Fibroblast of the aortic adventitia (primary cell): Measurements from ENCODE around the gene THAP4. TPM values are rescaled to one million over a fixed set of nuclear protein-coding genes. Genes with fewer than 3 reads are reported as not detected.
A peak's percentile ranks its signal among the peaks of the same experiment; 100 is the strongest.

Experiments used
- DNase-seq: peaks from one replicate; pipeline ENCODE4 v3.0.0-alpha.2; 2010; ENCODE audit warnings: low read depth
- H3K4me3 ChIP-seq: 2 replicates; pipeline ENCODE4 v1.5.1; 2011; ENCODE audit warnings: low read depth, mild to moderate bottlenecking, control low read depth, low read length, moderate library complexity
- CTCF ChIP-seq: IDR thresholded peaks from 2 replicates; pipeline ENCODE4 v1.5.1; 2011; ENCODE audit warnings: mild to moderate bottlenecking, low read length, control low read depth, inconsistent platforms; ENCODE audit not compliant: insufficient read depth
- small RNA-seq: library from RNA; depleted of rRNA; stranded (forward); fragments of <200 nt; gene quantifications from one replicate; pipeline ENCODE3, GENCODE V24; 2012
- total RNA-seq: library from RNA; depleted of rRNA; stranded (reverse); fragments of >200 nt; gene quantifications from 2 replicates; pipeline ENCODE4 v1.2.3, GENCODE V29; 2012; ENCODE audit warnings: low replicate concordance

The THAP4 gene
- total RNA-seq, 1 donor: 26.4 TPM

- no peak overlapping the region for H3K4me3 ChIP-seq
- DNase-seq: no peak
- TF ChIP-seq CTCF: no peak
These were observed 100.9 kb downstream of the THAP4 start for GRCh38 chr2:241535871-241536655.

DNA sequence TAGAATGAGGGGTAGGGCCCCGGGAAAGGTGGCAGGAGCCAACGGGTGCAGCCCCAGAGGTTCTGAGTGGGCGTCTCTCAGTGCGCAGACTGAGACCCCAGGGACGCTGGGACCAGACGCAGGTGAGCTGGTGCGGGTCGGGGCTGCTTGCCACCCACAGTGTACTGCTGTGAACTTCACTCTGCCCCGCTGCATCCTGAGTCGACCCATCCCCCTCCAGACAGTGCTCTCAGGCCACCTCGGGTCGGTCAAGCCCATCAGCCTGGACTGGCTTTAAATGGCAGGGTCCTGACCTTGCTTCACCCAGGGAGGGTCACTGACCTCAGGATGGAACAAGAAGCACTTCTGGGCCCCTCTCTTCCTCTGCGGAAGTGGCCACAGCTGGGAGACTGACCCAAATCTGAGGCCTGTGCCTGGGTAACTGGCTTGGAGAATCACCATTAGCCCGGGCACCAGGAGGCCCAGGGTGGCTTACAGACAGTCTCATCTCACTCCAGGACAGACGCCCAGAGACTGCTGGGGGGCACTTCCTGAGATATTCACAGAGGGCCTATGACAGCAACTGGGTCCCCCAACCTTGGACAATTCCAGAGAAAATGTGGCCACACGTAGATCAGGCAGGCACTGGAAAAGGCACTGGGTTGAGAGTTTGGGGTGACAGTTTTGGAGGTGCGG lies 102.1 kb downstream of the THAP4 start:
- H3K4me3 ChIP-seq: no peak overlapping the region
- no peak for DNase-seq
- no peak for TF ChIP-seq CTCF

Small RNAs within 50 kb of the gene (small RNA-seq; reads per million reads assigned to genes)
- 1.1 reads per million, percentile 38 among the genes with 10 or more reads in this experiment for gene RNA5SP122

Other genes starting within 250 kb of the THAP4 start
- 143 TPM in 2 replicates for gene STK25, start 128.6 kb downstream of the THAP4 start, total RNA-seq
- gene BOK, start 78.4 kb downstream of the THAP4 start, total RNA-seq: 15.3 and 21.4 TPM in 2 replicates
- 22.3 and 52.0 TPM in 2 replicates for gene ATG4B, start 535 bp upstream of the THAP4 start, total RNA-seq
- 12.8 and 41.8 TPM in 2 replicates for gene DTYMK, start 49.7 kb upstream of the THAP4 start, total RNA-seq
- 14.6 and 29.2 TPM in 2 replicates for gene ING5, start 64.9 kb upstream of the THAP4 start, total RNA-seq
- 9.3 and 44.1 TPM in 2 replicates for gene D2HGDH, start 97.5 kb upstream of the THAP4 start, total RNA-seq
- gene GAL3ST2, start 139.7 kb upstream of the THAP4 start, total RNA-seq: 0.25 TPM in 1 of 2 replicates, not detected in the other
- gene NEU4, start 172.0 kb upstream of the THAP4 start, total RNA-seq: not detected in 2 replicates
- not detected in 2 replicates for gene PDCD1, start 221.7 kb upstream of the THAP4 start, total RNA-seq
- gene RTP5, start 232.6 kb upstream of the THAP4 start, total RNA-seq: not detected in 2 replicates